Breast epithelium (tissue), 4 donors: Measurements from ENCODE around the gene TRAPPC5. TPM values are rescaled to one million over a fixed set of nuclear protein-coding genes. Genes with fewer than 3 reads are reported as not detected.
A peak's percentile ranks its signal among the peaks of the same experiment; 100 is the strongest.

Source experiments
- DNase-seq, 2 donors: peaks; one replicate each; pipeline ENCODE4 v3.0.0-alpha.2; 2019; ENCODE audit warnings: low spot score in 2 of 2
- H3K27ac ChIP-seq, 2 donors: fragments of 200-600 bp; sonication (generic) in 1 of 2; one replicate each; pipeline ENCODE4 v1.5.1; 2016 to 2019; ENCODE audit warnings: mild to moderate bottlenecking in 1 of 2
- H3K27me3 ChIP-seq, 2 donors: fragments of 200-600 bp; sonication (generic) in 1 of 2; one replicate each; pipeline versions ENCODE4 v1.5.1 to v1.6.0; 2017 to 2019; ENCODE audit warnings: control low read depth in 1 of 2, mild to moderate bottlenecking in 1 of 2
- H3K36me3 ChIP-seq: fragments of 200-600 bp; one replicate; pipeline ENCODE4 v1.5.1; 2019
- H3K4me1 ChIP-seq, 2 donors: fragments of 200-600 bp; sonication (generic); one replicate each; pipeline ENCODE4 v1.5.1; 2016 to 2019; ENCODE audit warnings: control low read depth in 1 of 2
- H3K4me3 ChIP-seq, 3 donors: fragments of 200-600 bp; sonication (generic); 1 replicate in 2 of 3; 2 replicates in 1 of 3; pipeline ENCODE4 v1.5.1; 2016 to 2019; ENCODE audit warnings: mild to moderate bottlenecking in 3 of 3, moderate library complexity in 2 of 3
- H3K9me3 ChIP-seq, 2 donors: fragments of 200-600 bp; sonication (generic) in 1 of 2; one replicate each; pipeline ENCODE4 v1.5.1; 2016 to 2019; ENCODE audit warnings: control low read depth in 1 of 2
- CTCF ChIP-seq, 3 donors: fragments of 450-650 bp; IDR thresholded peaks; one replicate each; pipeline ENCODE4 v1.5.1; 2016 to 2017; ENCODE audit warnings: antibody characterized with exemption in 3 of 3, mild to moderate bottlenecking in 3 of 3, moderate library complexity in 3 of 3
- POLR2A ChIP-seq: fragments of 450-650 bp; IDR thresholded peaks from one replicate; pipeline ENCODE4 v1.6.1; 2016; ENCODE audit warnings: antibody characterized with exemption, mild to moderate bottlenecking, moderate library complexity
- POLR2AphosphoS5 ChIP-seq, 3 donors: sonication (generic); formaldehyde crosslinking; IDR thresholded peaks; one replicate each; pipeline ENCODE4 v1.6.1; 2017; ENCODE audit warnings: antibody characterized with exemption in 3 of 3
- intact Hi-C: fragments of 100-400 bp; cut with DNase I; formaldehyde crosslinking; loops from one replicate; pipeline ENCODE4 v1.15.1; 2023; ENCODE audit warnings: low total_unique reads
- total RNA-seq, 3 donors: library from RNA; depleted of rRNA; stranded (reverse); fragments of >200 nt; gene quantifications; one replicate each; pipeline ENCODE4 v1.1.0, GENCODE V29; 2016

The TRAPPC5 gene
- total RNA-seq, 3 donors from 2014 or later, result 34.7 to 84.0 (median 62.6) TPM

GRCh38 chr19:7635670-7636069, 45.0 kb upstream of the TRAPPC5 start:
- Histone ChIP-seq H3K36me3 (no peaks in the 10 kb centered on the region), H3K27me3 (no peaks in the 10 kb centered on the region), H3K9me3 (no peaks in the 10 kb centered on the region), H3K4me1 (peaks cover 1 to 2% of the 10 kb centered on the region in 2 donors), H3K4me3 (peak overlapping the region in 2 of 3 donors; percentile 61 to 74), H3K27ac (peak overlapping the region; percentile 88 to 92)
- TF ChIP-seq POLR2AphosphoS5 (IDR thresholded peaks at IDR 0.05), result no peak
- no peak for TF ChIP-seq POLR2A
- TF ChIP-seq CTCF (IDR thresholded peaks at IDR 0.05), result no peak
- intact Hi-C loops, result no loop called here
- DNase-seq, result no peak

- peak in 1 of 2 donors; percentile 69 for DNase-seq
- Histone ChIP-seq H3K4me1 (no peaks in the 10 kb centered on the region), H3K27ac (peak overlapping the region; percentile 88 to 92), H3K27me3 (no peaks in the 10 kb centered on the region), H3K36me3 (no peaks in the 10 kb centered on the region), H3K4me3 (peak overlapping the region; percentile 46 to 74 (median 61)), H3K9me3 (no peaks in the 10 kb centered on the region)
- intact Hi-C loops, result no loop called here
- no peak for TF ChIP-seq POLR2AphosphoS5 (IDR thresholded peaks at IDR 0.05)
- no peak for TF ChIP-seq CTCF (IDR thresholded peaks at IDR 0.05)
Observed at GRCh38 chr19:7636317-7636690, 44.3 kb upstream of the TRAPPC5 start.

GRCh38 chr19:7636691-7637373, 43.8 kb upstream of the TRAPPC5 start, which contains the start of gene STXBP2:
STXBP2 (plus strand) TSS chr19:7637110; CDS start chr19:7637150, 40 bp downstream.
- Histone ChIP-seq H3K36me3 (no peaks in the 10 kb centered on the region), H3K4me3 (peak within 1 kb of the TSS; percentile 46 to 74 (median 61)), H3K27ac (peak within 1 kb of the TSS; percentile 88 to 92), H3K9me3 (no peaks in the 10 kb centered on the region), H3K27me3 (no peaks in the 10 kb centered on the region), H3K4me1 (no peaks in the 10 kb centered on the region)
- TF ChIP-seq CTCF (IDR thresholded peaks at IDR 0.05), result peak; percentile 38 to 67 (median 41)
- peak; percentile 37 for TF ChIP-seq POLR2A
- TF ChIP-seq POLR2AphosphoS5 (IDR thresholded peaks at IDR 0.05), result peak in 2 of 3 donors; percentile 11 to 91
- peak; percentile 80 to 87 for DNase-seq
- intact Hi-C loops, result no loop called here

GRCh38 chr19:7637374-7638256, 43.0 kb upstream of the TRAPPC5 start:
- Histone ChIP-seq H3K4me3 (peak overlapping the region; percentile 46 to 74 (median 61)), H3K27ac (peak overlapping the region; percentile 88 to 92), H3K36me3 (no peaks in the 10 kb centered on the region), H3K9me3 (no peaks in the 10 kb centered on the region), H3K4me1 (no peaks in the 10 kb centered on the region), H3K27me3 (no peaks in the 10 kb centered on the region)
- DNase-seq, result no peak
- intact Hi-C loops, result no loop called here
- TF ChIP-seq POLR2A (no peak), POLR2AphosphoS5 (IDR thresholded peaks at IDR 0.05) (no peak), CTCF (IDR thresholded peaks at IDR 0.05) (no peak)
